K562 (cell line): ENCODE measurements around the gene STRADB. TPM values are rescaled to one million over a fixed set of nuclear protein-coding genes. Genes with fewer than 3 reads are reported as not detected.

ENCODE experiments used
- ATAC-seq: fragments of 200-7000 bp; cut with Tn5 transposase; 3 replicates; pipeline ENCODE4 v1.9.1; 2020; ENCODE audit warnings: moderate library complexity
- BruUV-seq: library from RNA; stranded (reverse); fragments of 400-500 nt; replicated peaks from 2 replicates; lab custom pipeline; 2021; lab: Mats Ljungman, UMichigan
- CTCF ChIA-PET: fragments of 300-600 bp; formaldehyde crosslinking; extraction: SDS; loops from one replicate; lab custom pipeline; 2021; ENCODE audit warnings: low intra/inter-chr PET ratio; lab: Yijun Ruan, JAX
- POLR2A ChIA-PET: fragments of 300-600, 350-650 bp; sonication (Branson Sonifier 250); formaldehyde crosslinking; extraction: SDS; loops from one replicate; lab custom pipeline; 2021; ENCODE audit warnings: antibody characterized with exemption, inconsistent platforms; lab: Yijun Ruan, JAX
- DNase-seq, 4 experiments: peaks; one replicate each; pipeline versions ENCODE4 v3.0.0 to v3.0.0-alpha.2; 2011 to 2018; ENCODE audit warnings: low spot score in 3 of 4, mixed read lengths in 3 of 4; ENCODE audit errors: extremely low read depth in 1 of 4
- FAIRE-seq: peaks from 2 replicates; lab custom pipeline; 2011; peaks lifted over from hg19 to GRCh38; lab: Jason Lieb, UNC
- H2AFZ ChIP-seq: 2 replicates; pipeline ENCODE4 v1.6.0; 2011; ENCODE audit warnings: low read depth, low read length, control low read depth, inconsistent platforms
- H3K27ac ChIP-seq: fragments of 200-600 bp; 3 replicates; pipeline ENCODE4 v1.8.0; 2011; ENCODE audit warnings: low read depth, mild to moderate bottlenecking, control low read depth, inconsistent platforms, low read length, moderate library complexity, mixed read lengths; ENCODE audit errors: extremely low read depth
- H3K27me3 ChIP-seq, 2 experiments: fragments of 300-600 bp in 1 of 2; 2 replicates in 1 of 2; 3 replicates in 1 of 2; pipeline versions ENCODE4 v1.6.0 to v1.8.0; 2011; ENCODE audit warnings: inconsistent platforms in 2 of 2, low read length in 2 of 2, mild to moderate bottlenecking in 1 of 2, mixed read lengths in 1 of 2, moderate library complexity in 1 of 2; ENCODE audit not compliant: control insufficient read depth in 2 of 2, insufficient read depth in 2 of 2
- H3K36me3 ChIP-seq: fragments of 300-600 bp; 3 replicates; pipeline ENCODE4 v1.8.0; 2011; ENCODE audit warnings: mild to moderate bottlenecking, low read length, inconsistent platforms; ENCODE audit not compliant: control insufficient read depth, insufficient read depth
- H3K4me1 ChIP-seq, 2 experiments: fragments of 200-600 bp in 1 of 2; replicated peaks in 1 of 2; 2 replicates in 1 of 2; 3 replicates in 1 of 2; pipeline versions ENCODE4 v1.5.1 to v1.8.0; 2011; ENCODE audit warnings: inconsistent platforms in 2 of 2, low read length in 2 of 2, mild to moderate bottlenecking in 1 of 2, mixed read lengths in 1 of 2, moderate library complexity in 1 of 2; ENCODE audit not compliant: control insufficient read depth in 2 of 2, insufficient read depth in 2 of 2
- H3K4me2 ChIP-seq: 2 replicates; pipeline ENCODE4 v1.6.1; 2011; ENCODE audit warnings: low read length, control low read depth, inconsistent platforms, mixed read lengths; ENCODE audit not compliant: insufficient read depth
- H3K4me3 ChIP-seq: fragments of 200-600 bp; sonication (generic), shearing (Covaris generic); 2 replicates; pipeline ENCODE4 v1.5.1; 2016; ENCODE audit warnings: control low read depth, inconsistent platforms
- H3K79me2 ChIP-seq: fragments of 200-600 bp; 3 replicates; pipeline ENCODE4 v1.8.0; 2011; ENCODE audit warnings: low read length, inconsistent platforms; ENCODE audit not compliant: control insufficient read depth, insufficient read depth
- H3K9ac ChIP-seq, 2 experiments: 2 replicates each; pipeline versions ENCODE4 v1.6.0 to v1.6.1; 2011; ENCODE audit warnings: low read depth in 2 of 2, low read length in 2 of 2, control low read depth in 1 of 2, inconsistent platforms in 1 of 2, mild to moderate bottlenecking in 1 of 2, mixed read lengths in 1 of 2; ENCODE audit not compliant: insufficient read depth in 1 of 2
- H3K9me1 ChIP-seq: one replicate; pipeline ENCODE4 v1.6.0; 2011; ENCODE audit warnings: inconsistent platforms, mild to moderate bottlenecking, low read length, moderate library complexity; ENCODE audit not compliant: control insufficient read depth, insufficient read depth
- H3K9me3 ChIP-seq: replicated peaks from 2 replicates; pipeline ENCODE4 v1.5.1; 2011; ENCODE audit warnings: low read depth, low read length, inconsistent platforms; ENCODE audit not compliant: control insufficient read depth, insufficient read depth
- H4K20me1 ChIP-seq: replicated peaks from 2 replicates; pipeline ENCODE4 v1.6.1; 2011; ENCODE audit warnings: low read length, inconsistent platforms, mixed read lengths; ENCODE audit not compliant: control insufficient read depth, insufficient read depth
- HDAC3 ChIP-seq: fragments of 450-650 bp; IDR thresholded peaks from 2 replicates; pipeline ENCODE4 v1.6.1; 2018; ENCODE audit warnings: borderline replicate concordance, mild to moderate bottlenecking, moderate library complexity; ENCODE audit not compliant: partially characterized antibody
- SMARCE1 ChIP-seq: fragments of 450-650 bp; IDR thresholded peaks from 2 replicates; pipeline ENCODE4 v1.7.1; 2016; ENCODE audit warnings: mild to moderate bottlenecking
- TFAM ChIP-seq: fragments of 250-450 bp; sonication (Bioruptor Pico); conservative IDR thresholded peaks from 2 replicates; pipeline ENCODE4 v1.5.0; 2021; ENCODE audit warnings: mild to moderate bottlenecking, moderate library complexity
- ZKSCAN3 ChIP-seq: fragments of 250-450 bp; sonication (Bioruptor Pico); IDR thresholded peaks from 2 replicates; pipeline ENCODE4 v1.4.0; 2020
- WGBS: fragments of 100-300 bp; shearing (Covaris generic); methylation state at CpG from one replicate; pipeline ENCODE4 v1.1.6; 2016; ENCODE audit warnings: low coverage, mixed read lengths; ENCODE audit not compliant: insufficient coverage; ENCODE audit errors: missing lambda C conversion rate; 5-methylcytosine and 5-hydroxymethylcytosine counted together
- in situ Hi-C: fragments of 300-500 bp; cut with MboI; formaldehyde crosslinking; loops from 4 replicates; pipeline ENCODE4 v1.15.0; 2018; ENCODE audit warnings: inconsistent platforms, mixed read lengths
- intact Hi-C: fragments of 100-400 bp; cut with micrococcal nuclease; formaldehyde crosslinking; loops from 2 replicates; pipeline ENCODE4 v1.14.2; 2022
- polyA plus RNA-seq, 8 experiments: library from polyadenylated mRNA; depleted of rRNA in 4 of 8; stranded (reverse) in 5 of 8; unstranded in 3 of 8; fragments of >200 nt; fragmentation: Nextera tagmentation in 2 of 8; fragmentation: Illumina TruSeq in 1 of 8; extraction: Ambion mirVana in 2 of 8; extraction: Trizol in 1 of 8; gene quantifications; 2 replicates each; pipeline versions ENCODE4 v1.2.1 to v1.2.3, GENCODE V29; 2011 to 2014; ENCODE audit warnings: inconsistent platforms in 1 of 8, missing spikeins in 1 of 8
- total RNA-seq, 7 experiments: library from RNA; depleted of rRNA in 6 of 7; stranded (reverse); fragments of >200 nt in 6 of 7; fragmentation: Illumina TruSeq in 2 of 7; extraction: Trizol in 2 of 7; gene quantifications; 2 replicates each; pipeline versions ENCODE4 v1.2.1 to v1.2.3, GENCODE V29; 2011 to 2021; ENCODE audit warnings: low replicate concordance in 1 of 7
- TF ChIP-seq, protein P1 (sequence below): fragments of 200-800 bp; sonication (Bioruptor generic); IDR thresholded peaks from 2 replicates; pipeline ENCODE4 v1.6.1; 2017; ENCODE audit warnings: missing genetic modification characterization, missing compliant biosample characterization
- TF ChIP-seq, protein P2 (sequence below): fragments of 450-650 bp; IDR thresholded peaks from 2 replicates; pipeline ENCODE4 v1.6.1; 2018; ENCODE audit warnings: mild to moderate bottlenecking, low read depth; ENCODE audit not compliant: partially characterized antibody

STRADB gene
- total and polyA plus RNA-seq, 9 of the 15 experiments (the other 6 are each of a cell fraction or from before 2014, with no cell fraction given): 6.9 to 30.6 (median 15.7) TPM

GRCh38 chr2:201458381-201458780 is 6.8 kb downstream of the STRADB start:
- intact Hi-C loops (no loop called here), in situ Hi-C loops (no loop called here)
- CTCF ChIA-PET: no interaction called here
- Histone ChIP-seq H3K36me3 (no peaks in the 10 kb centered on the region), H3K4me2 (no peak overlapping the region), H3K79me2 (no peaks in the 10 kb centered on the region), H3K27ac (no peak overlapping the region), H3K4me3 (no peak overlapping the region), H3K27me3 (no peaks in the 10 kb centered on the region), H3K9me3 (no peaks in the 10 kb centered on the region), H2AFZ (no peak overlapping the region), H3K4me1 (no peaks in the 10 kb centered on the region), H3K9ac (no peak overlapping the region), H4K20me1 (no peaks in the 10 kb centered on the region), H3K9me1 (no peaks in the 10 kb centered on the region)
- BruUV-seq: no TSS peak
- FAIRE-seq: no peak
- POLR2A ChIA-PET: no interaction called here
- ATAC-seq: no peak
- no peak for DNase-seq
- TF ChIP-seq, protein P1, sequence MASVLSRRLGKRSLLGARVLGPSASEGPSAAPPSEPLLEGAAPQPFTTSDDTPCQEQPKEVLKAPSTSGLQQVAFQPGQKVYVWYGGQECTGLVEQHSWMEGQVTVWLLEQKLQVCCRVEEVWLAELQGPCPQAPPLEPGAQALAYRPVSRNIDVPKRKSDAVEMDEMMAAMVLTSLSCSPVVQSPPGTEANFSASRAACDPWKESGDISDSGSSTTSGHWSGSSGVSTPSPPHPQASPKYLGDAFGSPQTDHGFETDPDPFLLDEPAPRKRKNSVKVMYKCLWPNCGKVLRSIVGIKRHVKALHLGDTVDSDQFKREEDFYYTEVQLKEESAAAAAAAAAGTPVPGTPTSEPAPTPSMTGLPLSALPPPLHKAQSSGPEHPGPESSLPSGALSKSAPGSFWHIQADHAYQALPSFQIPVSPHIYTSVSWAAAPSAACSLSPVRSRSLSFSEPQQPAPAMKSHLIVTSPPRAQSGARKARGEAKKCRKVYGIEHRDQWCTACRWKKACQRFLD (CRISPR knock-in tag): no peak

GRCh38 chr2:201460532-201460931 is 9.0 kb downstream of the STRADB start:
- H2AFZ ChIP-seq: no peak overlapping the region
- H3K9ac ChIP-seq: no peak overlapping the region
- H3K9me1 ChIP-seq: no peaks in the 10 kb centered on the region
- H3K36me3 ChIP-seq: no peaks in the 10 kb centered on the region
- no peaks in the 10 kb centered on the region for H4K20me1 ChIP-seq
- CTCF ChIA-PET: no interaction called here
- TF ChIP-seq, protein P2, sequence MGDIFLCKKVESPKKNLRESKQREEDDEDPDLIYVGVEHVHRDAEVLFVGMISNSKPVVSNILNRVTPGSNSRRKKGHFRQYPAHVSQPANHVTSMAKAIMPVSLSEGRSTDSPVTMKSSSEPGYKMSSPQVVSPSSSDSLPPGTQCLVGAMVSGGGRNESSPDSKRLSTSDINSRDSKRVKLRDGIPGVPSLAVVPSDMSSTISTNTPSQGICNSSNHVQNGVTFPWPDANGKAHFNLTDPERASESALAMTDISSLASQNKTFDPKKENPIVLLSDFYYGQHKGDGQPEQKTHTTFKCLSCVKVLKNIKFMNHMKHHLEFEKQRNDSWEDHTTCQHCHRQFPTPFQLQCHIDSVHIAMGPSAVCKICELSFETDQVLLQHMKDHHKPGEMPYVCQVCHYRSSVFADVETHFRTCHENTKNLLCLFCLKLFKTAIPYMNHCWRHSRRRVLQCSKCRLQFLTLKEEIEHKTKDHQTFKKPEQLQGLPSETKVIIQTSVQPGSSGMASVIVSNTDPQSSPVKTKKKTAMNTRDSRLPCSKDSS: no peak
- no peak for TF ChIP-seq HDAC3
- TF ChIP-seq TFAM (CRISPR knock-in tag): no peak
- no peak for TF ChIP-seq ZKSCAN3 (CRISPR knock-in tag)
- no peak for TF ChIP-seq SMARCE1
- POLR2A ChIA-PET: no interaction called here
- no TSS peak for BruUV-seq
- 75% methylated on average over 1 of the region's 1 CpG for WGBS
- no peak overlapping the region for H3K27ac ChIP-seq
- in situ Hi-C loops (no loop called here), intact Hi-C loops (no loop called here)
- DNase-seq (no peak), FAIRE-seq (no peak), ATAC-seq (no peak)
- no peaks in the 10 kb centered on the region for H3K79me2 ChIP-seq
- H3K4me2 ChIP-seq: no peak overlapping the region
- H3K9me3 ChIP-seq: no peaks in the 10 kb centered on the region
- no peaks in the 10 kb centered on the region for H3K4me1 ChIP-seq
- no peaks in the 10 kb centered on the region for H3K27me3 ChIP-seq
- no peak overlapping the region for H3K4me3 ChIP-seq
